Ovary (tissue), 9 donors: ENCODE results near the gene PTGER1. TPM values are rescaled to one million over a fixed set of nuclear protein-coding genes. Genes with fewer than 3 reads are reported as not detected.
"Not testable (repeated sequence)": the region's sequence is repeated elsewhere in the genome, so short reads cannot be mapped to it uniquely, and the experiment has no call there.

Source experiments
- DNase-seq, 5 donors: peaks; one replicate each; pipeline ENCODE4 v3.0.0-alpha.2; 2019 to 2020
- H3K27ac ChIP-seq, 2 donors: fragments of 200-600 bp; one replicate each; pipeline versions ENCODE4 v1.5.1 to v1.8.0; 2019 to 2022
- H3K27me3 ChIP-seq: fragments of 200-600 bp; one replicate; pipeline ENCODE4 v1.8.0; 2022
- H3K36me3 ChIP-seq: fragments of 200-600 bp; sonication (generic); one replicate; pipeline ENCODE4 v1.5.1; 2019
- H3K4me1 ChIP-seq: one replicate; pipeline ENCODE4 v1.8.1; 2013; ENCODE audit warnings: mild to moderate bottlenecking, moderate library complexity; ENCODE audit not compliant: insufficient read depth
- H3K4me3 ChIP-seq: fragments of 200-600 bp; sonication (generic); one replicate; pipeline ENCODE4 v1.5.1; 2017
- H3K9me3 ChIP-seq, 2 donors: fragments of 200-600 bp in 1 of 2; sonication (generic) in 1 of 2; one replicate each; pipeline versions ENCODE4 v1.5.1 to v1.8.1; 2013 to 2019; ENCODE audit warnings: mild to moderate bottlenecking in 1 of 2, moderate library complexity in 1 of 2
- CTCF ChIP-seq, 3 donors: fragments of 450-650 bp in 2 of 3; fragments of 200-600 bp in 1 of 3; IDR thresholded peaks; one replicate each; pipeline versions ENCODE4 v1.5.1 to v1.8.0; 2016 to 2022; ENCODE audit warnings: antibody characterized with exemption in 3 of 3, mild to moderate bottlenecking in 1 of 3
- EP300 ChIP-seq: sonication (generic); formaldehyde crosslinking; IDR thresholded peaks from one replicate; pipeline ENCODE4 v1.6.1; 2017; ENCODE audit warnings: antibody characterized with exemption
- POLR2A ChIP-seq: fragments of 450-650 bp; IDR thresholded peaks from one replicate; pipeline ENCODE4 v1.6.1; 2017; ENCODE audit warnings: antibody characterized with exemption, mild to moderate bottlenecking, moderate library complexity
- WGBS, 3 donors: extraction: QIAGEN DNeasy Blood & Tissue Kit in 1 of 3; methylation state at CpG; one replicate each; pipeline versions ENCODE4 v1.1.5 to v1.1.7; 2013 to 2017; 5-methylcytosine and 5-hydroxymethylcytosine counted together
- intact Hi-C, 4 donors: fragments of 100-400 bp; cut with DNase I; formaldehyde crosslinking; loops; one replicate each; pipeline versions ENCODE4 v1.11.0 to v1.15.1; 2022 to 2023
- polyA plus RNA-seq, 2 donors: library from polyadenylated mRNA; stranded (reverse); fragments of 200-250 nt in 1 of 2; fragments of 350-450 nt in 1 of 2; fragmentation: Illumina TruSeq in 1 of 2; extraction: RNeasy Lipid Tissue Mini Kit (QIAGEN cat#74804) in 1 of 2; gene quantifications; one replicate each; pipeline ENCODE4 v1.2.3, GENCODE V29; 2013 to 2014
- total RNA-seq, 7 donors: library from RNA; depleted of rRNA in 2 of 7; stranded (reverse); fragments of >200 nt in 2 of 7; fragmentation: NEBNext Ultra II Directional in 3 of 7; extraction: Animal tissue kit (Norgen Biotek cat#: 25700) in 3 of 7; gene quantifications; one replicate each; pipeline versions ENCODE4 v1.1.0 to v1.2.4, GENCODE V29; 2016 to 2023
- donor health status: DM: no; HTN: no; CAD: no; lungs with moderate emphysema.
- donor health status: DM: no; HTN: no; CAD: no.
- donor health status: Bipolar disorder and iron deficiency.
- donor health status: DM: yes; HTN: yes; CAD: no.
- donor health status: DM: no; HTN: no; CAD: no.
- donor health status: DM: yes; HTN: yes; CAD: no.

PTGER1 gene
- total and polyA plus RNA-seq, 9 donors: 0.18 to 0.92 (median 0.32) TPM; not detected in 6

GRCh38 chr19:14460935-14461334 lies 14.2 kb downstream of the PTGER1 start:
- H3K4me1 ChIP-seq: no peaks in the 10 kb centered on the region
- no peaks in the 10 kb centered on the region for H3K27me3 ChIP-seq
- H3K27ac ChIP-seq: no peak overlapping the region
- TF ChIP-seq EP300 (no peak), CTCF (IDR thresholded peaks at IDR 0.05) (no peak), POLR2A (no peak)
- intact Hi-C loops: no loop called here
- no peaks in the 10 kb centered on the region for H3K36me3 ChIP-seq
- no peak overlapping the region for H3K4me3 ChIP-seq
- WGBS, 3 donors: 91 to 96% (median 94%) methylated on average over 2 of the region's 2 CpGs
- H3K9me3 ChIP-seq: no peaks in the 10 kb centered on the region
- no peak for DNase-seq

- Histone ChIP-seq H3K9me3 (no peaks in the 10 kb centered on the region), H3K27me3 (no peaks in the 10 kb centered on the region), H3K36me3 (no peaks in the 10 kb centered on the region), H3K27ac (no peak overlapping the region), H3K4me1 (no peaks in the 10 kb centered on the region), H3K4me3 (no peak overlapping the region)
- no peak for DNase-seq
- 71 to 79% (median 74%) methylated on average over 5 of the region's 5 CpGs for WGBS, 3 donors
- intact Hi-C loops: no loop called here
- TF ChIP-seq EP300: no peak
- TF ChIP-seq POLR2A: no peak
- TF ChIP-seq CTCF (IDR thresholded peaks at IDR 0.05): no peak
Observed at GRCh38 chr19:14459703-14460102, 15.5 kb downstream of the PTGER1 start.

GRCh38 chr19:14452303-14452702 lies 22.9 kb downstream of the PTGER1 start:
- H3K27me3 ChIP-seq, H3K36me3 ChIP-seq, DNase-seq, H3K9me3 ChIP-seq, intact Hi-C loops, H3K27ac ChIP-seq, H3K4me3 ChIP-seq, H3K4me1 ChIP-seq: not testable (repeated sequence)
- 96 to 99% (median 97%) methylated on average over 3 of the region's 3 CpGs for WGBS, 3 donors

- WGBS, 3 donors: 97% methylated on average over 19 of the region's 19 CpGs
- TF ChIP-seq CTCF (IDR thresholded peaks at IDR 0.05) (no peak), EP300 (no peak), POLR2A (no peak)
- no peaks in the 10 kb centered on the region for H3K36me3 ChIP-seq
- no peak for DNase-seq
- H3K9me3 ChIP-seq: no peaks in the 10 kb centered on the region
- H3K4me1 ChIP-seq: no peaks in the 10 kb centered on the region
- no peak overlapping the region for H3K4me3 ChIP-seq
- no peaks in the 10 kb centered on the region for H3K27me3 ChIP-seq
- no peak overlapping the region for H3K27ac ChIP-seq
- intact Hi-C loops: no loop called here
Observed at GRCh38 chr19:14450876-14451275, 24.3 kb downstream of the PTGER1 start.

- TF ChIP-seq CTCF (IDR thresholded peaks at IDR 0.05) (no peak), POLR2A (no peak), EP300 (no peak)
- H3K27ac ChIP-seq: no peak overlapping the region
- H3K4me3 ChIP-seq: no peak overlapping the region
- H3K27me3 ChIP-seq: no peaks in the 10 kb centered on the region
- intact Hi-C loops: no loop called here
- no peaks in the 10 kb centered on the region for H3K4me1 ChIP-seq
- 77 to 81% (median 78%) methylated on average over 30 of the region's 30 CpGs for WGBS, 3 donors
- H3K9me3 ChIP-seq: no peaks in the 10 kb centered on the region
- H3K36me3 ChIP-seq: no peaks in the 10 kb centered on the region
- peak in 2 of 5 donors; percentile 36 to 49 for DNase-seq
Observed at GRCh38 chr19:14450168-14450874, 24.8 kb downstream of the PTGER1 start.
